Measurements from ENCODE around the gene GP1BA.

The GP1BA gene

DNA sequence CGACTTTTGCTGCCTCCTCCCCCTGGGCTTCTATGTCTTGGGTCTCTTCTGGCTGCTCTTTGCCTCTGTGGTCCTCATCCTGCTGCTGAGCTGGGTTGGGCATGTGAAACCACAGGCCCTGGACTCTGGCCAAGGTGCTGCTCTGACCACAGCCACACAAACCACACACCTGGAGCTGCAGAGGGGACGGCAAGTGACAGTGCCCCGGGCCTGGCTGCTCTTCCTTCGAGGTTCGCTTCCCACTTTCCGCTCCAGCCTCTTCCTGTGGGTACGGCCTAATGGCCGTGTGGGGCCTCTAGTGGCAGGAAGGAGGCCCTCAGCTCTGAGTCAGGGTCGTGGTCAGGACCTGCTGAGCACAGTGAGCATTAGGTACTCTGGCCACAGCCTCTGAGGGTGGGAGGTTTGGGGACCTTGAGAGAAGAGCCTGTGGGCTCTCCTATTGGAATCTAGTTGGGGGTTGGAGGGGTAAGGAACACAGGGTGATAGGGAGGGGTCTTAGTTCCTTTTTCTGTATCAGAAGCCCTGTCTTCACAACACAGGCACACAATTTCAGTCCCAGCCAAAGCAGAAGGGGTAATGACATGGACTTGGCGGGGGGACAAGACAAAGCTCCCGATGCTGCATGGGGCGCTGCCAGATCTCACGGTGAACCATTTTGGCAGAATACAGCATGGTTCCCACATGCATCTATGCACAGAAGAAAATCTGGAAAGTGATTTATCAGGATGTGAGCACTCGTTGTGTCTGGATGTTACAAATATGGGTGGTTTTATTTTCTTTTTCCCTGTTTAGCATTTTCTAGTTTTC, 2.3 kb downstream of the GP1BA start:
- no peak overlapping the region for H3K4me3 ChIP-seq (replicated peaks; ENCODE audit: low read depth, low read length)
- no peak for DNase-seq (ENCODE audit: extremely low read depth, low read depth)
- TF ChIP-seq, protein P1, sequence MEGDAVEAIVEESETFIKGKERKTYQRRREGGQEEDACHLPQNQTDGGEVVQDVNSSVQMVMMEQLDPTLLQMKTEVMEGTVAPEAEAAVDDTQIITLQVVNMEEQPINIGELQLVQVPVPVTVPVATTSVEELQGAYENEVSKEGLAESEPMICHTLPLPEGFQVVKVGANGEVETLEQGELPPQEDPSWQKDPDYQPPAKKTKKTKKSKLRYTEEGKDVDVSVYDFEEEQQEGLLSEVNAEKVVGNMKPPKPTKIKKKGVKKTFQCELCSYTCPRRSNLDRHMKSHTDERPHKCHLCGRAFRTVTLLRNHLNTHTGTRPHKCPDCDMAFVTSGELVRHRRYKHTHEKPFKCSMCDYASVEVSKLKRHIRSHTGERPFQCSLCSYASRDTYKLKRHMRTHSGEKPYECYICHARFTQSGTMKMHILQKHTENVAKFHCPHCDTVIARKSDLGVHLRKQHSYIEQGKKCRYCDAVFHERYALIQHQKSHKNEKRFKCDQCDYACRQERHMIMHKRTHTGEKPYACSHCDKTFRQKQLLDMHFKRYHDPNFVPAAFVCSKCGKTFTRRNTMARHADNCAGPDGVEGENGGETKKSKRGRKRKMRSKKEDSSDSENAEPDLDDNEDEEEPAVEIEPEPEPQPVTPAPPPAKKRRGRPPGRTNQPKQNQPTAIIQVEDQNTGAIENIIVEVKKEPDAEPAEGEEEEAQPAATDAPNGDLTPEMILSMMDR (IDR thresholded peaks at IDR 0.05; ENCODE audit: low read depth, low read length, missing control alignments) = peak; percentile 41

DNA sequence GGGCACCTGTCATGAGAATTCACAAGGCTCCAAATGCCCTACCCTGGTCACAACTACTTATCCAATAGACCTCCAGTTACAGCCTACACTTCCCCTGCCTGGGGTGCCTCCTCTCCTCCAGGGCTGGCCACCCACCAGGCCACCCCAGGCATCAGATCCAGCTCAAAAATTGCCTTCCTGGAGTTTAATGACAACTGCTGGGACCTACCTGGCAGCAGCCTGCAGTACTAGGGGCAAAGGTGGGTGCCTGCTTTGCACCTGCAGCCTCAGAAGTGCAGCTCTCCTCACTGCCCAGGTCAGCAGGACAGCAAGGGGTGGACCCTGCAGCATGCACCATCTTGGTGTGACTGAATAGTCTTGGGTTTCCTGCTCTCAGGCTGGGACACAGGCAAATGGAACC, 3.6 kb downstream of the GP1BA start:
- no peak for DNase-seq (ENCODE audit: extremely low read depth, low read depth)
- no peak overlapping the region for H3K4me3 ChIP-seq (replicated peaks; ENCODE audit: low read depth, low read length)
- TF ChIP-seq, protein P1 (IDR thresholded peaks at IDR 0.05; ENCODE audit: low read depth, low read length, missing control alignments) = no peak

DNA sequence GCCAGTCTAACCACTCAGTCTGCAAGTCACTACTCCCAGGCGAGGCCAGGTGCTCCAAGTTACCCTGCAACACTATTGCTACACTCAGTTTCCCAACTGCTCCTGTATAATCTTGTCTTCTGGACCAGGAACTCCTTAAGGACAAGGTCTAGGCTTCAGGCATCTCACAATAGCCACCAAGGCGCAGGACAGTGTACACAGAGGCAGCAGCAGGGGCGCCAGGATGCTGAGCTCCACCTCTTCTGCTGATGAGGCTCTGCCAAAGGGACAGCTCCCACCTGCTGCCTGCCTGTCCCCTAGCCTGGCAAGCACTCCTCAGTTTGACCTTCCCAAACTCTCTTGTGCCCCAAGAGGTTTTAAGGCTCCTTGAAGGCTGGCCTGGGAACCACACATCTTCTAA, 4.4 kb downstream of the GP1BA start:
- no peak overlapping the region for H3K4me3 ChIP-seq (replicated peaks; ENCODE audit: low read depth, low read length)
- TF ChIP-seq, protein P1 (IDR thresholded peaks at IDR 0.05; ENCODE audit: low read depth, low read length, missing control alignments) = no peak
- no peak for DNase-seq (ENCODE audit: extremely low read depth, low read depth)

DNA sequence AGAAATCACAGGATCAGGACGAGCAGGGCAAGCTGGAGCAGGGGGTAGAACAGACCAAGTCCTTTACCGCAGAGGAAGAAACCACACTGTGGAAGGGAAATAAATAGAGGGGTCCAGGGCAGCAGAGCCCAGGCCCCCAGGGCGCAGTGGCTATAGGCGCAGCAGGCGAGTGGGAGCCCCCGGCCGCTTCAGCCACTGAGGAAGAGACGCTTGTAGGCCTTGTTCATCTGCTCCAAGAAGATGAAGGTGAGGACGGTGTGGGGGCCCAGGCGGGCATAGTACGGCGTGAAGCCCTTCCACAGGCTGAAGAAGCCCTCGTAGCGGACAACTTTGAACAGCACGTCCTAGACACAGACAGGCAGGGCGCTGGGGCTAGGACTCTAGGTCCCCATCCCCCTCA, 5.5 kb downstream of the GP1BA start:
- TF ChIP-seq, protein P1 (IDR thresholded peaks at IDR 0.05; ENCODE audit: low read depth, low read length, missing control alignments) = no peak
- no peak for DNase-seq (ENCODE audit: extremely low read depth, low read depth)
- H3K4me3 ChIP-seq (replicated peaks; ENCODE audit: low read depth, low read length) = no peak overlapping the region

DNA sequence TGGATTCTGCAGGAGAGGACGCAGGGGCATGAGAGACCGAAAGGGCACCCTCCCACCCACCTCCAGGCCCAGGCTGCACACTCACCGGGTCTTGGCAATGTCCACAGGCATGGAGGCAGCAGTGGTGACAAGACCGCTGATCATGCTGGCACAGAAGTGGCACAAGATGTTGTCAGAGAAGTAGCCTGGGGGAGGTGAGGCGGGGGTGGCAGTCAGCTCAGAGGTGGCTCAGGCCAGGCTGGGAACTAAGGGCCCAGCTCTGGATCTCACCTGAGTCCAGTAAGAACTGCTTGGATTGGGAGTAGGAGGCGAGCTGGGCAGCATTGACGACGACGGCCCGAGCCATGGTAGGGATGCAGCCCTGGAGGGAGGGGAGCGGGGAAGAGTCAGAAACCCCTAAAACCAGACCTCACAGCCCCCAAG, 6.0 kb downstream of the GP1BA start:
- TF ChIP-seq, protein P1 (IDR thresholded peaks at IDR 0.05; ENCODE audit: low read depth, low read length, missing control alignments) = no peak
- no peak for DNase-seq (ENCODE audit: extremely low read depth, low read depth)
- peak overlapping the region; percentile 99 for H3K4me3 ChIP-seq (replicated peaks; ENCODE audit: low read depth, low read length)

DNA sequence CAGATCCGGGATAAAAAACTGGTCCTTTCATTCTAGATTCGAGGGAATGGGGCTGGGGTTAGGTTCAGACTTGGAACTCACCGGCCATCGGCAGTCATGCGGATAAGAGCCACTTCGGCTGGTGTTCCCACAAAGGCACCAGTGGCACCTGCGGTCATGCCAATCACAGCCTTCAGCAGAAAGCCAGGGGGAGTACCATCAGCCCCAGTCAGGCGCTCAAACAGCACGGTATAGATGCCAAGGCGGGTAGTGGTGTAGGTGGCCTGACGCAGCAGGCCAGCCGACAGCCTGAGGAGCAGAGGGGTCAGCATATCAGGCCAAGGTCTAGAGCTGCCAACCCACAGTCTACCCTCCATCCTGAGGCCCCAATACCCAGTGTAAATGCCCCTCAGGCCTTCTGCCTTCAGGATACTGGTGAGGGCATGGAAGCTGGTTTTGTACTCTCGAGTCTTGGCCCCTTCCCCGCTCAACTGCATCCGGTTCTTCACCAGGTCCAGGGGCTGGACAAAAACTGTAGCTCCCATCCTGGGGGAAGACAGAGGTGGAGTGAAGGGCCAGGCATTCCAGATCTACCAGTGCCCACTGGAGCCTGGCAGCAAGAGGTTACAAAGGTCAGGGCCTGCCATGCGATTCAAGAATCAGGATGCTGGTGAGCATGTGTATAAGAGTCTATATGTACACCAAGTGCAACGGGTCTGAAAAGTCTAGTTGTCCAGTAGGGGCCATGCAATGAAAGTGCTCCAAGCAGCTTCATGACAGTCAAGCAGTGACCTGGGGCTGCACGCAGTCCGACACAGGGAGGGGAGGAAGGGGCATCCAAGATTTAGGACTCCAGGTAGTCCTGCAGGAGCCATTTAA, 6.8 kb downstream of the GP1BA start:
- DNase-seq (ENCODE audit: extremely low read depth, low read depth) = no peak
- TF ChIP-seq, protein P1 (IDR thresholded peaks at IDR 0.05; ENCODE audit: low read depth, low read length, missing control alignments) = no peak
- H3K4me3 ChIP-seq (replicated peaks; ENCODE audit: low read depth, low read length) = peak overlapping the region; percentile 99

Data from HFF-Myc (cell line).